Smooth muscle cell (in vitro differentiated cells): ENCODE measurements around the gene RIMS4. TPM values are rescaled to one million over a fixed set of nuclear protein-coding genes. Genes with fewer than 3 reads are reported as not detected.

Experiments used
- DNase-seq: peaks from one replicate; lab custom pipeline; 2025; ENCODE audit not compliant: unreplicated experiment; lab: John Stamatoyannopoulos, UW
- H2AFZ ChIP-seq: fragments of 200-600 bp; sonication (generic); 2 replicates; pipeline ENCODE4 v1.6.0; 2016; ENCODE audit warnings: antibody characterized with exemption, low read depth, mild to moderate bottlenecking
- H3F3A ChIP-seq: fragments of 200-600 bp; sonication (generic); 2 replicates; pipeline ENCODE4 v1.6.0; 2017; ENCODE audit warnings: antibody characterized with exemption, low read depth
- H3K27ac ChIP-seq: fragments of 200-600 bp; sonication (generic); 2 replicates; pipeline ENCODE4 v1.5.1; 2016; ENCODE audit warnings: low read depth, mild to moderate bottlenecking
- H3K27me3 ChIP-seq: fragments of 200-600 bp; sonication (generic); 2 replicates; pipeline ENCODE4 v1.6.1; 2016; ENCODE audit warnings: low read depth, mild to moderate bottlenecking
- H3K36me3 ChIP-seq: fragments of 200-600 bp; sonication (generic); 2 replicates; pipeline ENCODE4 v1.5.1; 2016; ENCODE audit warnings: low read depth
- H3K4me1 ChIP-seq: fragments of 200-600 bp; sonication (generic); 2 replicates; pipeline ENCODE4 v1.5.1; 2016; ENCODE audit warnings: low read depth
- H3K4me2 ChIP-seq: fragments of 200-600 bp; sonication (generic); 2 replicates; pipeline ENCODE4 v1.6.0; 2016; ENCODE audit warnings: mild to moderate bottlenecking
- H3K4me3 ChIP-seq: fragments of 200-600 bp; sonication (generic); 2 replicates; pipeline ENCODE4 v1.5.1; 2016; ENCODE audit warnings: mild to moderate bottlenecking
- H3K79me2 ChIP-seq: fragments of 200-600 bp; sonication (generic); 2 replicates; pipeline ENCODE4 v1.6.0; 2016; ENCODE audit warnings: low read depth, mild to moderate bottlenecking
- H3K9ac ChIP-seq: fragments of 200-600 bp; sonication (generic); 2 replicates; pipeline ENCODE4 v1.6.0; 2016; ENCODE audit warnings: low read depth
- H3K9me3 ChIP-seq: fragments of 200-600 bp; sonication (generic); replicated peaks from 2 replicates; pipeline ENCODE4 v1.5.1; 2016; ENCODE audit warnings: low read depth
- H4K20me1 ChIP-seq: fragments of 200-600 bp; sonication (generic); 2 replicates; pipeline ENCODE4 v1.6.0; 2016; ENCODE audit warnings: low read depth
- CTCF ChIP-seq: fragments of 200-600 bp; sonication (generic); IDR thresholded peaks from 2 replicates; pipeline ENCODE4 v1.5.1; 2017; ENCODE audit warnings: borderline replicate concordance, mild to moderate bottlenecking, antibody characterized with exemption; ENCODE audit not compliant: insufficient read depth, poor library complexity, severe bottlenecking
- WGBS: methylation state at CpG from one replicate; pipeline ENCODE4 v1.1.7; 2016; ENCODE audit warnings: low lambda C conversion rate; 5-methylcytosine and 5-hydroxymethylcytosine counted together
- polyA plus RNA-seq: library from polyadenylated mRNA; unstranded; fragments of >200 nt; fragmentation: Nextera tagmentation; extraction: Ambion mirVana; gene quantifications from 2 replicates; pipeline ENCODE4 v1.2.1, GENCODE V29; 2016
- total RNA-seq: library from RNA; depleted of rRNA; stranded (reverse); fragments of >200 nt; gene quantifications from 2 replicates; pipeline ENCODE4 v1.2.3, GENCODE V29; 2014

The RIMS4 gene
- total and polyA plus RNA-seq, 2 experiments from 2014 or later: not detected

- no peak overlapping the region for H2AFZ ChIP-seq
- no peaks in the 10 kb centered on the region for H3K79me2 ChIP-seq
- no peaks in the 10 kb centered on the region for H4K20me1 ChIP-seq
- DNase-seq: no peak
- H3K9me3 ChIP-seq: no peaks in the 10 kb centered on the region
- no peak overlapping the region for H3K4me2 ChIP-seq
- no peaks in the 10 kb centered on the region for H3K27me3 ChIP-seq
- H3K36me3 ChIP-seq: no peaks in the 10 kb centered on the region
- no peak overlapping the region for H3K4me3 ChIP-seq
- peaks cover 7% of the 10 kb centered on the region for H3K4me1 ChIP-seq
- peaks cover 3% of the 10 kb centered on the region for H3F3A ChIP-seq
- H3K27ac ChIP-seq: no peak overlapping the region
- no peak overlapping the region for H3K9ac ChIP-seq
- WGBS: 96% methylated on average over 11 of the region's 12 CpGs
- no peak for TF ChIP-seq CTCF
These were observed 107.0 kb downstream of the RIMS4 start for GRCh38 chr20:44703183-44703925.

DNA sequence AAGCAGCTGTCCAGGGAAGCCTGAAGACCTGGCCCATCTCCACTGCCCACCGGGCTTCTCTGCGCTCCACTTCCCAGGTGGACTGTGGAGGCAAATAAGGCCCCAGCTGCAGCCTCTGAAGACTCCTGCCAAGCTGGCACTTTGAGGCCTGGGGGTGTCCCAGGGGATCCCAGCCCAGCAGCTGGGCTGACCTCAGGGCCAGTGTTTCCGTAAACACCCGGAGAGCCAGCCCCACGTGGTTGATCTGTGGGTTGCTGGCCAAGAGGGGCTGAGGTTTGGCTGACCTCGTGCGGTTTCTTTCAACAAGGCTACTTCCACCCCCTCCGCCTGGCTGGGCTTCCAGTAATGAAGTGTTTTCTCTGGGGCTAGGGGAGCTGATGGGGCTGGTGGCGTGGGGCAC lies 107.6 kb downstream of the RIMS4 start:
- Histone ChIP-seq H3K36me3 (no peaks in the 10 kb centered on the region), H3K4me2 (no peak overlapping the region), H2AFZ (no peak overlapping the region), H3K79me2 (no peaks in the 10 kb centered on the region), H3K4me3 (no peak overlapping the region), H3K9me3 (no peaks in the 10 kb centered on the region), H4K20me1 (no peaks in the 10 kb centered on the region), H3K4me1 (peaks cover 7% of the 10 kb centered on the region), H3K9ac (peak overlapping the region; percentile 22), H3K27me3 (no peaks in the 10 kb centered on the region), H3K27ac (no peak overlapping the region), H3F3A (peaks cover 3% of the 10 kb centered on the region)
- WGBS: 56% methylated on average over 8 of the region's 9 CpGs
- TF ChIP-seq CTCF: no peak
- DNase-seq: no peak

DNA sequence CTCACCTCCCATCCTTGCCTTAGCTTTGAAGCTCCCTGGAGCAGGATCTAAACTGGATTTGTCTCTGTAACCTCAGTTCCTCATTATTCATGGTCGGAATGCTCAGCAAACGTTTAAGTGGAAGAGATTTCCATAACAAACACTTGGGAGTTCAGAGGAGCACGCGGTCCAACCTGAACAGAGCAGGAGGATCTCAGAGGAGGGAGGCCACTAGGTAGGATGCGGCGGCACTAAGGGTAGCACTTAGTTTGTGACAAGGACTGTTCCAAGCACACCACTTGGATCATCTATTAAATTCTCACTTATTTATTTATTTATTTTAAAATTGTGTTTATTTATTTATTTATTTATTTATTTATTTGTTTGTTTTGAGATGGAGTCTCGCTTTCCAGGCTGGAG lies 108.5 kb downstream of the RIMS4 start:
- peaks cover 7% of the 10 kb centered on the region for H3K4me1 ChIP-seq
- no peaks in the 10 kb centered on the region for H4K20me1 ChIP-seq
- H3K4me2 ChIP-seq: no peak overlapping the region

More for the DNA sequence above, 108.5 kb downstream of the RIMS4 start:
- no peaks in the 10 kb centered on the region for H3K36me3 ChIP-seq
- H2AFZ ChIP-seq: no peak overlapping the region
- H3K27me3 ChIP-seq: no peaks in the 10 kb centered on the region
- no peaks in the 10 kb centered on the region for H3K9me3 ChIP-seq
- no peak overlapping the region for H3K9ac ChIP-seq
- no peaks in the 10 kb centered on the region for H3K79me2 ChIP-seq
- DNase-seq: no peak
- H3F3A ChIP-seq: peaks cover 3% of the 10 kb centered on the region
- 76% methylated on average over 7 of the region's 7 CpGs for WGBS
- no peak overlapping the region for H3K4me3 ChIP-seq
- no peak overlapping the region for H3K27ac ChIP-seq
- no peak for TF ChIP-seq CTCF

Other genes with a start within 250 kb of the RIMS4 start
- 81.4 and 86.1 TPM in 2 replicates for gene PKIG, start 228.0 kb downstream of the RIMS4 start, total RNA-seq
- gene PKIG, start 228.0 kb downstream of the RIMS4 start, polyA plus RNA-seq: 67.5 and 68.9 TPM in 2 replicates
- 25.1 and 28.4 TPM in 2 replicates for gene ADA, start 158.8 kb downstream of the RIMS4 start, total RNA-seq
- gene ADA, start 158.8 kb downstream of the RIMS4 start, polyA plus RNA-seq: 32.5 and 35.2 TPM in 2 replicates
- not detected in 2 replicates for gene CCN5, start 95.2 kb downstream of the RIMS4 start, total RNA-seq
- not detected in 2 replicates for gene CCN5, start 95.2 kb downstream of the RIMS4 start, polyA plus RNA-seq
- gene KCNK15, start 64.7 kb downstream of the RIMS4 start, total RNA-seq: 0.54 TPM in 1 of 2 replicates, not detected in the other
- 0.06 and 0.24 TPM in 2 replicates for gene KCNK15, start 64.7 kb downstream of the RIMS4 start, polyA plus RNA-seq
- gene YWHAB, start 75.2 kb upstream of the RIMS4 start, total RNA-seq: 99.6 and 99.8 TPM in 2 replicates
- gene YWHAB, start 75.2 kb upstream of the RIMS4 start, polyA plus RNA-seq: 226 and 246 TPM in 2 replicates
- 12.0 and 12.3 TPM in 2 replicates for gene PABPC1L, start 99.5 kb upstream of the RIMS4 start, total RNA-seq
- 8.8 and 8.9 TPM in 2 replicates for gene PABPC1L, start 99.5 kb upstream of the RIMS4 start, polyA plus RNA-seq
- gene TOMM34, start 149.9 kb upstream of the RIMS4 start, total RNA-seq: 24.4 and 34.9 TPM in 2 replicates
- gene TOMM34, start 149.9 kb upstream of the RIMS4 start, polyA plus RNA-seq: 27.2 and 50.0 TPM in 2 replicates
- 24.2 and 33.5 TPM in 2 replicates for gene STK4, start 156.0 kb upstream of the RIMS4 start, total RNA-seq
- 16.8 and 24.8 TPM in 2 replicates for gene STK4, start 156.0 kb upstream of the RIMS4 start, polyA plus RNA-seq